Stimulated activated CD8-positive, alpha-beta memory T cell treated with anti-CD3 and anti-CD28 coated beads, Interleukin-12 subunit alpha, Interleukin-12 subunit beta, amount 100 ng/mL, for 24 hours (primary cell): ENCODE data around the gene PCF11.
"Not testable (repeated sequence)": the region's sequence is repeated elsewhere in the genome, so short reads cannot be mapped to it uniquely, and the experiment has no call there.

ENCODE experiments used
- DNase-seq: peaks from one replicate; pipeline ENCODE4 v3.0.0-alpha.2; 2020; ENCODE audit errors: extremely low read depth

PCF11 gene

DNA sequence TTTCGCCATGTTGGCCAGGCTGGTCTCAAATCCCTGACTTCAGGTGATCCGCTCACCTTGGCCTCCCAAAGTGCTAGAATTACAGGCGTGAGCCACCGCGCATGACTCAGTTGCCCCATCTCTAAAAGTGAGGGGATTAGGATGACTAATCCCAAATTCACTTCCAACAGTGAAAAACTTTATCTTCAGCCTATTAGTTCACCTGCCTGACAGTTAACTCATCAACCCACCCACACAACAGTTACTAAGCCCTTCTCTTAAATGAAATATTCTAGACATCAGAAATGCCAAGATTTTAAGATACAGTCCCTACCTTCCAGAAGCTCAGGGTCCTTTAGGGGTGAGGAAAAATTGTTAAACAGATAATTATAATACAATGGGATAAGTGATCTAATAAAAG, 34.6 kb downstream of the PCF11 start:
- DNase-seq: no peak

DNA sequence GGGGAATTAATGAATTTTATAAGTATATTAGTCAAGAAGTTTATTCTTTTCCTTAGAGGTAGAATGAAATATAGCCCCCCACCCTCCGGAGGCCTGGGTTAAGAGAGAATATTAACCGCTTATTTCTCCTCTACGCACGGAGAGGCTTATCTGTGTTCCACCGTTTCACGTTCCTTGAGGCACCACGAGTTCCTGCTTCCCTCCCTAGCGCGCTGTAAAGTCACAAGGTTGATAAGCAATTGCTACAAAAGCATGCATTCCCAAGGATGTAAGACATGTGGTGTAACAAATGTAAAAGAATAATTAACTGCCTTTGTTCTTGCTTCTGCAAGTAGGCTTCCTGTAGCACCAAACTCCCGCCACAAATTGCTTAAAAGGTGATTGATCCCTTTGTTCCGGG, 35.1 kb downstream of the PCF11 start:
- DNase-seq: no peak

DNA sequence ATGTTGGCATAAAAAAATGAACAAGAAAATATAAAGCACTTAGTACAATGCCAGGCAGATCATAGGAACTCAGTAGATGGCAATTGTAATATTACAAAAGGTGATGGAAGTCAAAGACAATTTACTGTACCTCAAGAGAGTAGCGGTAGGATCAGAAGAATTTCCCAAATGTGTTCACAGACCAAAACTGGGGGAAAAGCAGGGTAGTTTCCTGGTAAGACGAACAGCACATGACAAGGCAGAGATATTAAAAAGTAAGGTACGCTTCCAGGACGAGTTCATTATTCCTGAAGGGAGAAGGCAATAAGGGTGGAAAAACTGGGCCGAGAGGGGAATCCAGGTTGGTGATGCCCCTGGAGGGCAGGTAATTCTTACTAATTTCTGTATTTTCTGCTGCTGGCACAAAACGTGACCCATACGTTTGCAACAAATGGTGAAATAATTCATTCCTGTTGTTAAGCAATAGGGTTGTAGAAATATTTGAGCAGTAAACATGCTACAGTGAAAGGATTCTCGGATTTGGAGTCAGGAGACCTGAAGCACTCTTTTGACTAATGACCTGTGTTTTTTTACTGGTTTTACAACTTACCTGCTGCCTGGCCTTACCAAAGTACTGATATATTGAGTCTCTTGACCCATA, 35.8 kb downstream of the PCF11 start:
- DNase-seq: no peak

DNA sequence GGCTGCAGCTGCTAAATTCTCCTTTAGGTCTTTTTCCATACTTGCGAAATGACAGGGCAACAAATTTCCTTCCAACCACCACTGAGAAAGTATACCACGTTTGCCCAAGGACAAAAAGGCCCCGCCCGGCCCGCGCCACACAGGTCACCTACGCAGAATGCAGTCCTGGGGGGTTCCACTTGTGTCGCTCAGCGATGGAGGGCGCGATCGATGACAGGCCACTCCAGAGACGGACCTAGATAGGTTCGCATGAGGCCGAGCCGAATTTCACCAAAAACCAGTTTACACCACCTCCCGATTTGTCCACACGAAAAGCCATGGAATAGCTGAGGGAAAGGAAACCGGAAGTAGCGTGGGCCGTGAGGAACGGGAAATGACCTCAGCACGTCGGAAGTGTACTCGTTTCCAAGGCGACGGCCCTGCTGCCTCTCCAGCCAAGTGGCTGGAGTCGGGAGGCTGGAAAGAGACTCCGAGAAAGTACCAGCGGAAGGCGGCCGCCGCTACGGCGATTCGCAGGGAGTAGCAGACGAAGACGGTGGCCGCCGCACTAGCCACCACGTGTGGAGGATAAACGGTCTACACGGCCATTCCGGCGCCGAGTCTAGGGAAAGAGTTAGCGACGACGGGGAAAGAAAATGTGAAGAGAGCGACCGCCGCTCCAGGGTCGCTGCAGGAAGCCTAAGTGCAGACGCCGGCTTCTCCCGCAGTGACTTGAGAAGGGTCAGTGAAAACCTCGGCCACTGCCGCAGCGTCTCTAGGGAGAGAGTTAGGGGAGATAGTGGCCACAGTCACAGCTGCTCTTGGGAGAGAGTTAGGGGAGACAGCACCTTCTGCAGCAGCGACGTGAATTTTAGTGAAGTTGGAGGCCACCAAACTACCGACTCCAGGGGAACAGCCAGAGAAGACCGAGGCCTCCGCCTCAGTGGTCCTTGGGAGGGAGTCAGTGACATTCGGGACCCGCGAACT, 36.7 kb downstream of the PCF11 start, which contains the start of gene ANKRD42:
Gene ANKRD42 (plus strand): TSS at position 398 of the 966 bp plus-strand sequence. CDS start 959 bp downstream, outside the sequence.
- DNase-seq: peak; percentile 73

DNA sequence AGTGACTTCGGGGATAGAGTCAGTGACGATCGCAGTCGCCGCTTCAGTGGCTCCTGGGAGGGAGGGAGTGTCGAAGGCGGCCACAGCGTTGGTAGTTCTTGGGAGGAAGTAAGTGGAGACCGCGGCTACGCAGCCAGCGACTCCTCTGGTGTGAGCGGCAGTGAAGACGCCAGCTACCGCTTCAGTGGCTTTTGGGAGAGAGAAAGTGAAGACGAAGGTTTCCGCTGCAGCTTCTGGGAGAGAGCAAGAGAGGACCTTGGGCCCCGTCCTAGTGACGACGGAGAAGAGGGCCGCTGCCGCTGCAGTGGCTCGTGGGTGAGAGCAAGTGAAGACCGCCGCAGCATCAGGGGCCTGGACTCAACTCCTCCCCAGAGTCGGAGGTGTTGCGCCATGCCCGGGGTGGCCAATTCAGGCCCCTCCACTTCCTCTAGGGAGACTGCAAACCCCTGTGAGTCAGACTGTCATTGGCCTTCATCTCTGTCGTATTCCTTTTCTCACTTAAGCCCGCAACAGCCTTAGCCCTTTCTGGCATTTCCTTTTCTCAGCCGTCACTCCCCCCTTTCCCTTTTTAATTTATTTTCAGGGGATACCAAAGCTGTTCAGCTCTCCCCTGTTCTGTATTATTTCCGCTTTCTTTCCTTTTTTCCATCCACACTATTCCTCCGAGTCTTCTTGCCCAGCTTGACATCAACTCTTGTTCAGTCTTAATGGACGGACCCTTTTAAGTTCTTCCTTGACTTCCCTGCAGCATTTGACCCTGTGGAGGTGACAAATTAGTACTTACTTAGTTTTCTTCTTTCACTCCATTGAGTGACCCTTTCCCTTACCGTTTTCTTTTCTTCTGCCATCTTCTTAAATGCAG, 37.6 kb downstream of the PCF11 start:
- peak; percentile 22 for DNase-seq

DNA sequence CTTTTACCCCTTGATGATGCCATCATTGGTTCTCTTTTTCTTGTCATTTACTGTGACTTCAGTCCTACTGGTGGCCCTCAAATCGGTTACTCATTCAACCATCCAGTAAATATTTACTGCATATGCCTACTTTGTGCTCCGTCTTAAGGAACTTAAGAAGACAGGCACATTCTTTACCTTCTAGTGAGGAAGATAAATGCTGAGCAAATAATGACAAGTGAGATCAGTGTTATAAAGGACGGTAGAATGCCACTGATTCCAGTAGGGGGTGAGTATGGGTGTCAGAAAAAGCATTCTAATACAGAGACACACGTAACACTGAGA, 38.2 kb downstream of the PCF11 start:
- no peak for DNase-seq

DNA sequence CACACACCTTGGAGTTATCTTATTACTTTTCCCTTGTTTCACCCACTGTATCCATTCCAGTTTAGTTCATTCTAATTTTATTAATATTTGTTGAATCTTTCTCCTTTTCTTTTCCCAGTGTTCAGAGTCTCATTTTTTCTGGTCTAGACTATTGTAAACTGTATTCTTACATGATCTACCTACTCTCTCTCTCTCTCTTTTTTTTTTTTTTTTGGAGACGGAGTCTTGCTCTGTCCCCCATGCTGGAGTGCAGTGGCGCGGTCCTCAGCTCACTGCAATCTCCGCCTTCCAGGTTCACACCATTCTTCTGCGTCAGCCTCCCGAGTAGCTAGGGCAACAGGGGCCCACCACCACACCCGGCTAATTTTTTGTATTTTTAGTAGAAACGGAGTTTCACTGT, 38.7 kb downstream of the PCF11 start:
- no peak for DNase-seq

DNA sequence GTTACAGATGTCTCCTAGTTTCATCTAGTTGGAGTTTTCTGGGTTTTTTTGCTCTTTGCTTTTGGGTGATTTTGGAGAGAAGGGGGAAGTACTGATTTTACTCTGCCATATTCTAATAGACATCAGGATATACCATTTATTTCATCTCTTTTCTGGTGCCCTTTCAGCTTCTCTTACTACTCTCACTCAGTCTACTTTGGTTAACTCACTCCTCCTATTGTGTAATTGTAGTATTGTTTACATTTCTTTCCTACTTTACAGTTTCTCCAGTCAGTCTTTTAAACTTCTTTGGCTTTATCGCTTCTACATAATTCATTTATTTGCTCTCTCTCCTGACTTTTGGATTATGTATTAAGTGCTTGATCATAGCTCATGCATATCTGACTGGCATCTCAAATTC, 43.1 kb downstream of the PCF11 start:
- DNase-seq: no peak

DNA sequence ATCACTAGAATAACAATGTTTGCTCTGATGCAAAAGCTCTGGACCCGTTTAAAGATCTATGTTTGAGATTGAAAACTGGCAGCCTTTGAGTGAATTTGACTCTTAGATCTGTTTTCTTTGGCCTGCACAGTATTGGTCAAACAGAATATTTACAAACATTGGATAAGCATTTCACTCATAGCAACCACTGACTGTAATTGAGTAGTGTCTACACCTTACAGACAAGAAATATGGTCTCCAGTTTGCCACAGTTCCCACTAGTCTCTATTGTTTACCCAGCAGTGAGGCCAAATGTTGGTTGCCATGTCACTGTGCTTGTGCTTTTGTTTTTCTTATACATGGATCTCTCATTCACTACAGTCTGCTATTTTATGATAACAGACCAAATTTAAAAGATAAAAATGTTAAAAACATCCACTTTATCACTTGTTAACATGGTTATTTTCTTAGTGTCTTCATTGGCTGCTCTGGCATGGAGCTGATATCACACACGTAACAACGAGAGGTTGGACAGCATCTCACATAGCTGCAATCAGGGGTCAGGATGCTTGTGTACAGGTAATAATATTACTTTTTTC, 48.8 kb downstream of the PCF11 start:
- DNase-seq: no peak

DNA sequence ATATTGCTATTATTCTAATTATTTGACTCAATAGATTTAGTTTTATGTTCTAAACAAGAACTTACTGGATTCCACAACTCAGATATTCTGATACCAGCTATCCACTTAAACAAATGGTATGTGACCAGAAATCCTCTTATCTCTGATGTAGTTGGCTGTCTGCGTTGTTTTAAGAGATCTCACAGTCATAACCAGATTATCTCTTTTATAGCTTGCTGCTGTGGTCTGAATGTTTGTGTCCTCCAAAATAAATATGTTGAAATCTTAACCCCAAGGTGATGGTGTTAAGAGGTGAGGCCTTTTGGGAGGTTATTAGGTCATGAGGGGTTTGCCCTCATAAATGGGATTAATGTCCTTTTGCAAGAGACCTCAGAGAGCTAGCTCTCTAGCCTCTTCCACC, 49.3 kb downstream of the PCF11 start:
- no peak for DNase-seq

DNA sequence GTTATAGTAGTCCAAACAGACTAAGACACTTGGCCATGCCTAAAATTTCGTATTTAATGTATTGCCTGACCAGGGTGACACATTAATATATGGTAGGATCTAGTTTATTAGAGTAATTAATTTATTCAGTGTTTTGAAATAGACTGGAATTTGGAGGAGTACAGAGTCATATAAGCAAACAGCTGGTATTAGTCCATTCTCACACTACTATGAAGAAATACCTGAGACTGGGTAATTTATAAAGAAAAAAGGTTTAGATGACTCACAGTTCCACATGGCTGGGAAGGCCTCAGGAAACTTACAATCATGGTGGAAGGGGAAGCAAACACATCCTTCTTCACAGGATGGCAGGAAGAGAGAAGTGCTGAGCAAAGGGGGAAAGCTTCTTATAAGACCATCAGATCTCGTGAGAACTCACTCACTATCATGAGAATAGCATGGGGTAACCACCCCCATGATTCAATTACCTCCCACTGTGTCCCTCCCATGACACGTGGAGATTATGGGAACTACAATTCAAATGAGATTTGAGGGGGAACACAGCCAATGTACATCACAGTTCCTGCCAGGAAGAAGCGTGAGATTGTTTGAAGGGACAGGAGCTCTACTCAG, 49.9 kb downstream of the PCF11 start:
- not testable (repeated sequence) for DNase-seq

DNA sequence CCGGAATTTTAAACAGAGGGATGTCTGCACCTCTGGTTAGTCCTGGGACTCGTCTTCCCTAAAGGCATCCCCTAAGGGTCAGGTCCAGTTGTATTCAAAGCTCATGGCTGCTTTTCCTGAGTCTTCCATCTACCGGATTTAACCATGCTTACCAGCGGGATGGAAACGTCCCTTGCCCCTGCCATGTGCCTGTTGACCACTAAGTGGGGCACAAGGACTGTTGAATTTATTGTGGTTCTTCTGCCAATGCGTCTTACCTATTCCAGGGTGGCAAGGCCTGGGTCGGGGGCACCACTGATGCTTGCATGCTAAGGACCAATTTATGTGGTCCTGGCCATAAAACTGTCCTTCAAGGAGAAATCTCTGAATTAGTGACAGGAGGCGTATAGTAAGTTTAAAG, 62.2 kb downstream of the PCF11 start:
- no peak for DNase-seq

DNA sequence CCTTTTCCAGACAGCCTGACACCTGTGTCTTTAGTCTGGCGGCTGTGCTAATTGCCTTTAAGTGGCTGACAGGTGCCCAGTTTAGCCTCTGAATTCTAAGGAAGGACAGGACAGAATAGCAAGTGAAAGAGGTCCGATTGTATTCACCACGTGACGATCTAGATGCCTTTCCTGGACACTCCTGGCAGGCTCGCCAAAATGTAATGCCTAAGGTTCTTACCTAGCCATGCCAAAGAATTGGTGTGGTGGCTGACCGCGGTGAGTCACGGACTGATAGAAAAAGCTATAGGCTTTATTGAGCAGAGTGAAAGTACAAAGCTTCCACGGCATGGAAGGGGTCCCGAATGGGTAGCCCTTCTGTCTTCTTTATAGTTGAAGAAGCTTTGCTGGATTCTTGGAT, 63.3 kb downstream of the PCF11 start:
- no peak for DNase-seq

DNA sequence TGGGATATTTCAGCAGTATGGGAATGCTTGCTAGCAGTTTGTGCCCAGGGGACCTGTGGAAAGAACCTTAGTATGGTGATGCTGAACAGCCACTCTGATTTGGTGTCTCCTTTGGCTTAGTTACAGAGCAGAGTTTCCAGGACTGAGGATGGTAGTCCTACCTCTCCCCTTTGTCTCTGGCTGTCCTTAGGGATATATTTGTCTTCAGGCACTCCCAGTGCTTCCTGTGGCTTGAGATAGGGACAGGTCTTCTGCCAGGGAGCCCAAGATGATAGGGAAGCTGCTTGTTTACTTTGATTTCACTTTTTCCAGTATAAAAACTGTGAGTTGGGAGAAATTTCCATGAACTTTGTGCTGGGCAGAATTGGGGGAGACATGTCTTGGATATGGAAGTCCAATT, 64.8 kb downstream of the PCF11 start:
- no peak for DNase-seq

DNA sequence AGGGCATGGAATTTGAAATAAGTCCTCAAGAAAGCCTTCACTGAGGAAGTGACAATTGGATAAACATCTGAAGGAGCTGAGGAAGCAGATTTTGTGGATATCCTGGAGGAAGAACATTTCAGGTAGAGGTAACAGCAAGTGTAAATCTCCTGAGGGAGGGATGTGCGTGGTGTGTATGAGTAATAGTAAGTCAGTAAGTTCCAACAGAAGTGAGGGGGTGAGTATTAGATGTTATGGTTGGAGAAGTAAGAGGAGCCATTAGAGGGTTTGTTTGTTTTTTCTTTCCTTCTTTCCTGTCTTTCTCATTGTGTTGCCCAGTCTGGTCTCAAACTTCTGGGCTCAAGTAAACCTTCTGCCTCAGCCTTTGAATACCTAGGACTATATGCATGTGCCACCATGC, 65.6 kb downstream of the PCF11 start:
- no peak for DNase-seq

DNA sequence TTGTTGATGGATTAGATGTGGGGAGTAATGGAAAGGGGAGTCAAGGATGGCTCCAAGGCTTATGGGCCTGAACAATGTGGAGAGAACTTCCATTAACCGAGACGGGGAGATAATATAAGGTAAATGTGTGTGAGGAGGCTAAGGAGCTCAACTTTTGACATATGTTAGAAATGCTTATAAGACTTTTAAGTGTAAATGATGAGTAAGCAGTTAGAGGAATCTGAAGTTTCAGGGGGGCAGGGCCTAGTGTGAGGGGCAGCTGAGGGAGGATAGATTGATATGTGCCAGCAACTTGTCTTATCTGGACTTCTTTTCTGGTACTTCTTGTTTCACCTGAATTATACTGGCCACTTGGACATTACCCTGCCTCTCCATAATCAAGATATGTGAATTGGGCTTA, 66.5 kb downstream of the PCF11 start:
- DNase-seq: no peak

DNA sequence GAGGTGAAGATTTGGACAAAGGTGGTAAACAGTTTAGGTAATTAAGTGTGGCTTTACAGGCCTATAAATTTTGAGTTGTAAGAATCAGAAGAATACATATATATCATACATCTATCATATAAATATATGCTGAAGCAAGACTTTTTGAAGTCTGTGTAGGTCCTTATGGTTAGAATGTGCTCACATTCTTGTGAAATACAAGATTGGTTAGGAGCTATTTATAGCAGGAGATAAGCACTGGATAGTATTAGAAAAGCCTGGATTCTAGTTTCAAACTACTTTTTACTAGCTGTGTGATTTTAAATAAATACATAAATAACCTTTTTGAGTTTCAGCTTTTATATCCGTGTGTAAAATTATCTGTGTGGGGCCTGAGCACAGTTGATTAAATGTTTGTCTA, 78.9 kb downstream of the PCF11 start:
- no peak for DNase-seq
